IPS-15b (cell line): ENCODE results near the gene SARDH.

Source experiments
- H3K27me3 ChIP-seq: one replicate; pipeline ENCODE4 v1.6.1; 2013; ENCODE audit warnings: low read length; ENCODE audit not compliant: control insufficient read depth, insufficient read depth
- H3K36me3 ChIP-seq: one replicate; pipeline ENCODE4 v1.6.1; 2013; ENCODE audit warnings: low read length; ENCODE audit not compliant: control insufficient read depth, insufficient read depth
- H3K4me1 ChIP-seq: one replicate; pipeline ENCODE4 v1.6.1; 2013; ENCODE audit warnings: mild to moderate bottlenecking, low read length; ENCODE audit not compliant: control insufficient read depth, insufficient read depth
- H3K4me3 ChIP-seq: one replicate; pipeline ENCODE4 v1.5.1; 2013; ENCODE audit warnings: low read depth, low read length
- H3K9ac ChIP-seq: one replicate; pipeline ENCODE4 v1.6.1; 2013; ENCODE audit warnings: low read depth, mild to moderate bottlenecking, low read length
- H3K9me3 ChIP-seq: one replicate; pipeline ENCODE4 v1.6.1; 2013; ENCODE audit warnings: mild to moderate bottlenecking, low read length; ENCODE audit not compliant: control insufficient read depth, insufficient read depth

SARDH gene

GRCh38 chr9:133713150-133713959, 24.8 kb downstream of the SARDH start:
- Histone ChIP-seq H3K36me3 (peaks cover 2% of the 10 kb centered on the region), H3K4me1 (no peaks in the 10 kb centered on the region), H3K27me3 (no peaks in the 10 kb centered on the region), H3K9ac (no peak overlapping the region), H3K9me3 (no peaks in the 10 kb centered on the region), H3K4me3 (no peak overlapping the region)

GRCh38 chr9:133712221-133713100, 25.7 kb downstream of the SARDH start:
- Histone ChIP-seq H3K9me3 (no peaks in the 10 kb centered on the region), H3K9ac (no peak overlapping the region), H3K36me3 (peaks cover 2% of the 10 kb centered on the region), H3K4me3 (no peak overlapping the region), H3K4me1 (no peaks in the 10 kb centered on the region), H3K27me3 (no peaks in the 10 kb centered on the region)

DNA sequence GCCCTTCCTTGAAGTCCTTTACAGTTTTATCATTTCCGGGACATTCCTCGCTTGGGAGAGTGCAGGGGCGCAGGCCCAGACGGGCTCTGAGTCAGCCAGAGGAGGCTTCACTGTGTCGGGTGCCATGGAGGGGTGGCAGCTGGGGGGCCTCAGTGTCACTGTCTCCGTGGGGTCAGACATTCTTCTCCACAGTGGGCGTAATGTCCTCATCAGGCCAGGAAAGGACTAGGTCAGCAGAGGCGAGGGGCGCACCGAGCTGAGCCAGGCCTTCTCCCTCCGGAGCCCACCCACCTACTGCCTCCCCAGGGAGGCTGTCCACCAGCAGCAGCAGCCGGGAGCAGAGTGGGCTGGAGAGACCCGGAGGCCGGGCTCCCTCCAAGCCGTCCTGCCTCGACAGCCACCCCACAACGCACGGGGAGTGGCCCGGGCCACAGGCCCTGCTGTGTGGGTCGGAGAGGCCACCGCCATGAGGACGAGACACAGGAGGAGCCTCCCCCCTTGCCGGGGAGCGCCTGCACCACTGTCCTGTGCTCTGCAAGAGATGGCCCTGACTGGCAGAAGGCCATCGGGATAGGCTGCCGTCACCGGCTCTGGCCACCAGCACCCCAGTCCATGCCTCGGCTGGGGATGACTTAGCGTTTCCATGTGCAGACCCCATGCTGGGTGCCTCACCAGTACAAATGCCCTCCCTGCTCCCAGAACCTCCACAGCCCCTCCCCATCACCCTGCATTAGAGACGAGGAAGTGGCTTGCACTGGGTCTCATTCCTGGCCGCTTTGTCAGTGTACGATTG, 26.5 kb downstream of the SARDH start:
- Histone ChIP-seq H3K4me3 (no peak overlapping the region), H3K4me1 (no peaks in the 10 kb centered on the region), H3K27me3 (no peaks in the 10 kb centered on the region), H3K9ac (no peak overlapping the region), H3K9me3 (no peaks in the 10 kb centered on the region), H3K36me3 (peaks cover 2% of the 10 kb centered on the region)

DNA sequence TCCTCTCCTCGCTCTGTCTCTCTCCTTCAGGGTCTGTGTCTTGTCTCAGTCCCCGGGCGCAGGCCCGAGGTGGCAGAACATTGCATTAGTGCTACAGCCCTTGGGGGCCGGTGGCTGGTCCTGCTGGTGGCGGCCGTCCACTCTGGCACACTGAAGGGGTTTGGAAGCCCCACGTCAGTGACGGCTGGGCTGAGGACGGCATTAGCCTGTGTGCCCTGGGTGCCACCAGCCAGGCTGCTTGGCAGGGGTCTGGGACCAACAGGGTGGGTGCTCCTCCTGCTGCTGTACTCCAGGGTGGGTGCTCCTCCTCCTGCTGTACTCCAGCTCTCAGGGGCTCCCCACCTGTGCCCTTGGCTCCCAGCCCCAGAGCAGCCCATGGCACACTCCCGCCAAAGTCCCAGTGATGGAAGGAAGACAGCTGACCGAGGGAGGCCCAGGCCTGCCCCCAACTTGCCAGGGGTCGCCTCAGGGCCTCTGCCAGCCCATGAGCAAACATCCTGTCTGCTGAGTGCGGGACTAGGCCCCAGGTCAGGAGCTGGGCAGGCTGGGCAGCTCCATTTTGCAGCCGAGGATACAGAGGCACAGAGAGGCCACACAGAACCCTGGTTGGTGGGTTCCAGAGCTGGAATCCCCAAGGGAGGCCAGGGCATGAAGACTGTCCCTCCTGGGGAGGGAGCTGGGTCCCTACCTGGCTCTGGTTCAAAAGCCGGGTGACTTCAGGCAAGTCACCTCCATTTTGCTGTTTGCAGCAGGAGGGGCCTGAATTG, 27.3 kb downstream of the SARDH start:
- no peak overlapping the region for H3K9ac ChIP-seq
- H3K4me1 ChIP-seq, result no peaks in the 10 kb centered on the region
- H3K4me3 ChIP-seq, result no peak overlapping the region
- peaks cover 2% of the 10 kb centered on the region for H3K36me3 ChIP-seq
- no peaks in the 10 kb centered on the region for H3K9me3 ChIP-seq
- no peaks in the 10 kb centered on the region for H3K27me3 ChIP-seq

- Histone ChIP-seq H3K9ac (no peak overlapping the region), H3K27me3 (no peaks in the 10 kb centered on the region), H3K4me3 (no peak overlapping the region), H3K36me3 (peaks cover 2% of the 10 kb centered on the region), H3K9me3 (no peaks in the 10 kb centered on the region), H3K4me1 (no peaks in the 10 kb centered on the region)
Measured at GRCh38 chr9:133709691-133710571, 28.2 kb downstream of the SARDH start.

DNA sequence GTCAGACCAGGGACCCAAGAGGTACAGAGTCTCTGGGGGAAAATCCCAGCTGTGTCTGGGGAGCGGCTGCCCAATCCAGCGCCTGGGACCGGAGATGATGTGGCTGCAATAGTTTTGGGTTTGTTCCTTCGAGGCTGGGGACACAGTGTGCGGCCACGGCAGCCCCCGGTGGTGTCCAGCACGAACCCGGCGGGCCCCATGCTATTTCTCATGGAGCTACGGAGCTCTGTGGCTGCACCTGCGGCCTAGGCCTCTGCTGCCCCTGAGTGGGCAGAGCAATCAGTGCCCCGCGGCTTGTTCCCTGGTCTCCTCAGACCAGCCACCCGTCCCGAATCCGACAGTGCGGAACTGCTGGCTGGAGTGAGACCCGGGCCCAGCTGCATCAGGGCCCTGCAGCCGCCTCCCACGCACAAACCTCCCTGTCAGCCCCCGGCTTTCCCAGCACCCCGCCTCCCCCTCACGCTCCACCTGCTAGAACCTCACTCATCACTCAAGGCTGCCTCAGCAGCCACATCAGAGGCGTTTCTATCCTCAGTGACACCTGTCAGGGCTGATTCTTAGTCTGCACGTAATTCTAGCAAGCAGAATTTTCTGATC, 29.0 kb downstream of the SARDH start:
- H3K4me1 ChIP-seq, result no peaks in the 10 kb centered on the region
- no peaks in the 10 kb centered on the region for H3K27me3 ChIP-seq
- H3K36me3 ChIP-seq, result peaks cover 2% of the 10 kb centered on the region
- H3K9me3 ChIP-seq, result no peaks in the 10 kb centered on the region
- no peak overlapping the region for H3K9ac ChIP-seq
- no peak overlapping the region for H3K4me3 ChIP-seq

DNA sequence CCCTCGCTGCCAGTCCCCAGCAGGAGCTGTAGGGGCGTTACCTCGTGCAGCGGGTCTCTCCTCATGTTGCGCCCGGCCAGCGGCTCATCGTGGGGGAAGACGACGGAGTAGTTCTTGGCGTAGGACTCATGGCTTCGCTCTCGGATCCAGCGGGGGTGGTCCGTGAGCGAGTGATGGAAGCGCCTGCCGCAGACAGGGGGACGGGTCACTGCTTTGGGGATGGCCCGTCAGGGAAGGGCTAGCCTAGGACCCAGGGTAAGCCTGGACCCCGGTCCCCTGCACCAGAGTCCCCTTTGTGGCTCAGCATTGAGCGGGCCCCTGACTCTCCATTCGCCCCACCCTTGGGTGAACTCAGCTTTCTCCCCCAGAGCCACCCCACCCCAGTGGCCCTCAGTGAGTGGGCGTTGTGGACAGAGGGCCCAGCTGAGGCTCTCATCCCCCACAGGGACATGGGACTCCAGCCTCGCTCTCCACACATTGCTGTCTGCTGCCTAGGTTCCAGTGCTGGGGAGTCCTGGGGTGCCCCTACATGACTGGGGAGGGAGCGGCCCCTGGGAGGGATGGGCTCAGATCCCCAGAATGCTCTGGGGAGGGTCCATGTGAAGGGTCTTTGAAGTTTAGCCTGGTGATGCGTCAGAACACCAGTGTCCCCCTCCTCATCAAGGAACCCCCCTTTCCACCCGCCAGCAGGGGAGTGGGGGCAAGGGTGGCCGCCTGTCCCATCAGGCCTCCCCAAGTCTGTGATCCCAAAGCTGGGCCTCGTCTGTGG, 29.7 kb downstream of the SARDH start:
- Histone ChIP-seq H3K36me3 (peaks cover 2% of the 10 kb centered on the region), H3K27me3 (no peaks in the 10 kb centered on the region), H3K4me1 (no peaks in the 10 kb centered on the region), H3K9ac (no peak overlapping the region), H3K9me3 (no peaks in the 10 kb centered on the region), H3K4me3 (no peak overlapping the region)

DNA sequence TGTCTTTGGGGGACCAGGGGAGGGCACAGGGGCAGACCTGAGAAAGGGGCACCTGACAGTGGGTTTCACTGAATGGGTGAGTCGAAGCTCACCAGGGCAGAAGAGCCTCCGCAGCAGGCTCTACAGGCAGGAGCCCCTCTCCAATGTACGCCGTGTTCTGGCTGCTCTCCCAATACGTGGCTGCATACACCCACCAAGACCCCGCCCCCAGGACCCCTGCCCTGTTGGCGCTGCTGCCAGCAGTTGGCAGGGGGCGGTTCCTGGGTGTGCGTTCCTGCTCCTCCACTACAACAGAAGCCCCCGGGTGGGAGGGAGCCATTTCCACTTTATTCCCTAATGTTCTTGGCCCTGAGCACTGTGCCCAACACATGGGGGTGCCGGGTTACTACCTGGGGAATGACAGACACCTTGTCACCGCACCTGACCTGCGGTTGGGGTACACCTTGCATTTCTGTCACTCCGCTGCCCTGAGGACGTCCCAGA, 30.3 kb downstream of the SARDH start:
- Histone ChIP-seq H3K4me1 (no peaks in the 10 kb centered on the region), H3K9me3 (no peaks in the 10 kb centered on the region), H3K9ac (no peak overlapping the region), H3K27me3 (no peaks in the 10 kb centered on the region), H3K36me3 (peaks cover 2% of the 10 kb centered on the region), H3K4me3 (no peak overlapping the region)

DNA sequence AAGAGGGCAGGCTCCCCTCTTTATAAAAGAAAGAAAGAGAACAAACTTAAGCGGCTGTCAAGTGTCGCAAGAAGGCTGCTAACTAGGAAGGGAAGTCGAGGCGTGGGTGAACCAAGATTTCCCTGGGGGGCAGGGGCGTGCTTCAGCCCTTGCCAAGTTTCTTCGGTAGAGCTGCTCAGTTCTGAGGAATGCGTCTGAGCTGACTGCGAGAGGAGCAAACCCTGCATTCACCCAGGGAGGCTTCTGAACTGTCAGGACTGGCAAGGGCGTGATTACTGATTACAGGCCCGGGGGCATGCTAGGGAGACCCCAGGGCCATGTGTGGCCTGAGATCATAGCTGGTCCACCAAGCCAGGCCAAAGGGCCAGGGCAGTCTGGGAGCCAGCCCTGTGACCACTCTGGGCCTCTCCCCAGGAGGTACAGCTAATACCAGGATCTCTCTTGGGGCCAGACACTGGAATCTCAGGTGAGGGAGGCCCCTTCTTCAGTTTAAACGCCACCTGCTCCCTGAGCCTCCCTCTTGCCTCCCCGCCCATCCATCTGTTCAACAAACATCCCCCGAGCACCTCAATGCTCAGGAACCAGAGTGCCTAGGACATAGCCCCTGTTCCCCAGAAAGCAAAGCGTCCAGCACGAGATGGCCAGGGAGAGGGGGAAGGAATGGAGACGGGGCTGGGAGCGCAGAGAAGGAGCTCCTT, 30.9 kb downstream of the SARDH start:
- Histone ChIP-seq H3K4me3 (no peak overlapping the region), H3K27me3 (no peaks in the 10 kb centered on the region), H3K9me3 (no peaks in the 10 kb centered on the region), H3K9ac (no peak overlapping the region), H3K36me3 (peaks cover 2% of the 10 kb centered on the region), H3K4me1 (no peaks in the 10 kb centered on the region)
